ENCODE measurements around the gene OXLD1. TPM values are rescaled to one million over a fixed set of nuclear protein-coding genes. Genes with fewer than 3 reads are reported as not detected.

Gene OXLD1
- total and polyA plus RNA-seq, 10 of the 15 experiments (the other 5 are each of a cell fraction or from before 2014, with no cell fraction given), result 4.6 to 89.5 (median 39.8) TPM

- TF ChIP-seq SKIL (IDR thresholded peaks at IDR 0.05; ENCODE audit: low read depth, poor library complexity, severe bottlenecking) (peak; percentile 22), MYC (IDR thresholded peaks at IDR 0.05; ENCODE audit: insufficient read depth, insufficient read length, insufficient replicate concordance, low read length, severe bottlenecking) (no peak), CEBPB (IDR thresholded peaks at IDR 0.05; ENCODE audit: borderline replicate concordance in 1 of 2, low read depth in 2 of 2, low read length in 2 of 2) (no peak), SREBF2 (IDR thresholded peaks at IDR 0.05; ENCODE audit: low read length) (no peak), ZNF274 (IDR thresholded peaks at IDR 0.05; ENCODE audit: insufficient read depth, insufficient read length) (no peak), ZNF592 (IDR thresholded peaks at IDR 0.05) (no peak), PBX3 (IDR thresholded peaks at IDR 0.05; ENCODE audit: insufficient replicate concordance, low read depth, low read length) (peak; percentile 61), NFIC (IDR thresholded peaks at IDR 0.05; ENCODE audit: low read depth, low read length) (no peak), NFYA (IDR thresholded peaks at IDR 0.05; ENCODE audit: borderline replicate concordance, low read depth, low read length) (peak; percentile 73), IKZF1 (conservative IDR thresholded peaks at IDR 0.05) (peak; percentile 85), TCF7 (IDR thresholded peaks at IDR 0.05; ENCODE audit: borderline replicate concordance) (no peak), MTA3 (IDR thresholded peaks at IDR 0.05; ENCODE audit: borderline replicate concordance, low read length) (no peak), SUZ12 (IDR thresholded peaks at IDR 0.05; ENCODE audit: unreplicated experiment) (no peak), POLR2A (IDR thresholded peaks at IDR 0.05; ENCODE audit: low read depth, low read length) (peak; percentile 88), EED (IDR thresholded peaks at IDR 0.05; ENCODE audit: low read depth) (0 out of 2 replicates have a peak, but pooled peaks have one; percentile 53), ETV6 (conservative IDR thresholded peaks at IDR 0.05 in 1 of 2, IDR thresholded peaks at IDR 0.05 in 1 of 2; ENCODE audit: borderline replicate concordance in 1 of 2, low read depth in 1 of 2) (no peak), SUPT20H (IDR thresholded peaks at IDR 0.05; ENCODE audit: borderline replicate concordance, control insufficient read depth, low read depth, low read length) (no peak), CTCF (IDR thresholded peaks at IDR 0.05 in 2 of 3, conservative IDR thresholded peaks at IDR 0.05 in 1 of 3; ENCODE audit: control insufficient read depth in 2 of 3, extremely low read depth in 1 of 3, insufficient read depth in 1 of 3, low read depth in 3 of 3, low read length in 3 of 3) (no peak), FOXM1 (IDR thresholded peaks at IDR 0.05; ENCODE audit: low read depth, low read length) (no peak)
Measured at GRCh38 chr17:81683584-81684441, 17.4 kb upstream of the OXLD1 start, which contains the start of the genes ARL16 and HGS (continued).

Data from GM12878 (cell line).